MM.1S (cell line): ENCODE measurements around the gene RCOR1.

Source experiments
- DNase-seq: peaks from one replicate; pipeline ENCODE4 v3.0.0-alpha.2; 2015
- H2AFZ ChIP-seq: fragments of 300-600 bp; sonication (generic); 2 replicates; pipeline ENCODE4 v1.6.0; 2016; ENCODE audit warnings: antibody characterized with exemption, low read length
- H3F3A ChIP-seq: fragments of 300-600 bp; sonication (generic); 2 replicates; pipeline ENCODE4 v1.6.1; 2016; ENCODE audit warnings: mild to moderate bottlenecking, antibody characterized with exemption, low read length, moderate library complexity, mixed read lengths; ENCODE audit not compliant: insufficient read depth
- H3K27ac ChIP-seq: fragments of 300-600 bp; sonication (generic); 2 replicates; pipeline ENCODE4 v1.5.1; 2016; ENCODE audit warnings: mild to moderate bottlenecking, low read length
- H3K27me3 ChIP-seq: fragments of 300-600 bp; sonication (generic); replicated peaks from 2 replicates; pipeline ENCODE4 v1.6.0; 2016; ENCODE audit warnings: low read length; ENCODE audit not compliant: insufficient read depth
- H3K36me3 ChIP-seq: fragments of 300-600 bp; sonication (generic); replicated peaks from 2 replicates; pipeline ENCODE4 v1.6.1; 2016; ENCODE audit warnings: mild to moderate bottlenecking, low read length, mixed read lengths; ENCODE audit not compliant: insufficient read depth
- H3K4me1 ChIP-seq: fragments of 300-600 bp; sonication (generic); 2 replicates; pipeline ENCODE4 v1.6.1; 2016; ENCODE audit warnings: low read length, mixed read lengths
- H3K4me2 ChIP-seq: fragments of 300-600 bp; sonication (generic); 2 replicates; pipeline ENCODE4 v1.6.0; 2016; ENCODE audit warnings: low read depth, low read length
- H3K4me3 ChIP-seq: fragments of 300-600 bp; sonication (generic); 2 replicates; pipeline ENCODE4 v1.5.1; 2016; ENCODE audit warnings: low read length, mixed read lengths
- H3K79me2 ChIP-seq: fragments of 300-600 bp; sonication (generic); 2 replicates; pipeline ENCODE4 v1.6.1; 2016; ENCODE audit warnings: mixed run types, low read length, mixed read lengths
- H3K9ac ChIP-seq: fragments of 300-600 bp; sonication (generic); 2 replicates; pipeline ENCODE4 v1.6.1; 2016; ENCODE audit warnings: low read length, mixed read lengths
- H3K9me2 ChIP-seq: fragments of 300-600 bp; sonication (generic); replicated peaks from 2 replicates; pipeline ENCODE4 v1.6.1; 2016; ENCODE audit warnings: mild to moderate bottlenecking, low read length, mixed read lengths; ENCODE audit not compliant: insufficient read depth
- H3K9me3 ChIP-seq: fragments of 300-600 bp; sonication (generic); replicated peaks from 2 replicates; pipeline ENCODE4 v1.6.1; 2016; ENCODE audit warnings: mild to moderate bottlenecking, low read length, mixed read lengths; ENCODE audit not compliant: insufficient read depth
- H4K20me1 ChIP-seq: fragments of 300-600 bp; sonication (generic); 2 replicates; pipeline ENCODE4 v1.6.1; 2016; ENCODE audit warnings: mild to moderate bottlenecking, low read length, moderate library complexity, mixed read lengths; ENCODE audit not compliant: insufficient read depth
- EZH2 ChIP-seq: fragments of 300-600 bp; sonication (generic); optimal IDR thresholded peaks from 2 replicates; pipeline ENCODE3; 2017; ENCODE audit warnings: low read depth, mild to moderate bottlenecking, antibody characterized with exemption, low read length, mixed read lengths
- EZH2phosphoT487 ChIP-seq: fragments of 300-600 bp; sonication (generic); IDR thresholded peaks from 2 replicates; pipeline ENCODE4 v1.6.1; 2018; ENCODE audit warnings: antibody characterized with exemption, low read length
- TF ChIP-seq, protein P1 (sequence below): fragments of 300-600 bp; sonication (generic); IDR thresholded peaks from 2 replicates; pipeline ENCODE4 v1.5.1; 2016; ENCODE audit warnings: antibody characterized with exemption, low read length, mixed read lengths

The RCOR1 gene

GRCh38 chr14:102661614-102662013 lies 69.2 kb downstream of the RCOR1 start:
- Histone ChIP-seq H4K20me1 (no peaks in the 10 kb centered on the region), H3K4me3 (no peak overlapping the region), H3K4me1 (no peaks in the 10 kb centered on the region), H3K27me3 (no peaks in the 10 kb centered on the region), H3K9me2 (no peaks in the 10 kb centered on the region), H3K36me3 (no peaks in the 10 kb centered on the region), H3F3A (no peaks in the 10 kb centered on the region), H2AFZ (no peak overlapping the region), H3K9me3 (no peaks in the 10 kb centered on the region), H3K27ac (no peak overlapping the region), H3K4me2 (no peak overlapping the region), H3K9ac (no peak overlapping the region), H3K79me2 (peaks cover 21% of the 10 kb centered on the region)
- no peak for DNase-seq
- TF ChIP-seq EZH2 (no peak), EZH2phosphoT487 (no peak)
- TF ChIP-seq, protein P1, sequence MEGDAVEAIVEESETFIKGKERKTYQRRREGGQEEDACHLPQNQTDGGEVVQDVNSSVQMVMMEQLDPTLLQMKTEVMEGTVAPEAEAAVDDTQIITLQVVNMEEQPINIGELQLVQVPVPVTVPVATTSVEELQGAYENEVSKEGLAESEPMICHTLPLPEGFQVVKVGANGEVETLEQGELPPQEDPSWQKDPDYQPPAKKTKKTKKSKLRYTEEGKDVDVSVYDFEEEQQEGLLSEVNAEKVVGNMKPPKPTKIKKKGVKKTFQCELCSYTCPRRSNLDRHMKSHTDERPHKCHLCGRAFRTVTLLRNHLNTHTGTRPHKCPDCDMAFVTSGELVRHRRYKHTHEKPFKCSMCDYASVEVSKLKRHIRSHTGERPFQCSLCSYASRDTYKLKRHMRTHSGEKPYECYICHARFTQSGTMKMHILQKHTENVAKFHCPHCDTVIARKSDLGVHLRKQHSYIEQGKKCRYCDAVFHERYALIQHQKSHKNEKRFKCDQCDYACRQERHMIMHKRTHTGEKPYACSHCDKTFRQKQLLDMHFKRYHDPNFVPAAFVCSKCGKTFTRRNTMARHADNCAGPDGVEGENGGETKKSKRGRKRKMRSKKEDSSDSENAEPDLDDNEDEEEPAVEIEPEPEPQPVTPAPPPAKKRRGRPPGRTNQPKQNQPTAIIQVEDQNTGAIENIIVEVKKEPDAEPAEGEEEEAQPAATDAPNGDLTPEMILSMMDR: no peak

DNA sequence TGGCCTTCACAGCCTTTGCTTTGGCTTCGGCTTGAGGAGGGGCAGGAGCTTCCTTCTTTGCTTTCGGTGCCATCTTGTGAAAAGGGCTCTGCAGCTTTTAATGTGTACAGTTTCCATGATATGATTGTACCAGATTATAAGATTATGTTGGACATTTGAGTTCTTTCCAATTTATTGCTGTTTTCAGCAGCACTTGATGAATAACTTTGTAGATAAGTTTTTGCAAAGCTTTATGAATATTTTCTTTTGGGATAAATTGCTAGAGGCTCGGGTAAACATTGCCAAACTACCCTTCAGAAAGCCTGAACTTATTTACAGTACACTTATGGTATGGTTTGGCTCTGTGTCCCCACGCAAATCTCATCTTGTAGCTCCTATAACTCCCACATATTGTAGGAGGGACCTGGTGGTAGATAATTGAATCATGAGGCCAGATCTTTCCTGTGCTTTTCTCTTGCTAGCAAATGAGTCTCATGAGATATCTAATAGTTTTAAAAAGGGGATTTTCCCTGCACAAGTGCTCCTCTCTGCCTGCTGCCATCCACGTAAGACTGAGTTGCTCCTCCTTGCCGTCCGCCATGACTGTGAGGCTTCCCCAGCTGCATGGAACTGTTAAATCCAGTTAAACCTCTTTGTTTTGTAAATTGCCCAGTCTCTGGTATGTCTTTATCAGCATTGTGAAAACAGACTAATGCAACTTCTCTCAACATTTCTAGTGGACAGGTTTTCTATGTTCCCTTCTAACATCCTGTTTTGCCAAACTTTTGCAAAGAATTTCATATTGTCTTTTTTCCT lies 70.4 kb downstream of the RCOR1 start:
- Histone ChIP-seq H3K4me1 (no peaks in the 10 kb centered on the region), H2AFZ (no peak overlapping the region), H3K27me3 (no peaks in the 10 kb centered on the region), H3K27ac (no peak overlapping the region), H3F3A (no peaks in the 10 kb centered on the region), H3K36me3 (no peaks in the 10 kb centered on the region), H3K9me2 (no peaks in the 10 kb centered on the region), H4K20me1 (no peaks in the 10 kb centered on the region), H3K9me3 (no peaks in the 10 kb centered on the region), H3K4me2 (no peak overlapping the region), H3K79me2 (peaks cover 15% of the 10 kb centered on the region), H3K4me3 (no peak overlapping the region), H3K9ac (no peak overlapping the region)
- no peak for TF ChIP-seq EZH2
- no peak for TF ChIP-seq EZH2phosphoT487
- TF ChIP-seq, protein P1: no peak
- DNase-seq: no peak

DNA sequence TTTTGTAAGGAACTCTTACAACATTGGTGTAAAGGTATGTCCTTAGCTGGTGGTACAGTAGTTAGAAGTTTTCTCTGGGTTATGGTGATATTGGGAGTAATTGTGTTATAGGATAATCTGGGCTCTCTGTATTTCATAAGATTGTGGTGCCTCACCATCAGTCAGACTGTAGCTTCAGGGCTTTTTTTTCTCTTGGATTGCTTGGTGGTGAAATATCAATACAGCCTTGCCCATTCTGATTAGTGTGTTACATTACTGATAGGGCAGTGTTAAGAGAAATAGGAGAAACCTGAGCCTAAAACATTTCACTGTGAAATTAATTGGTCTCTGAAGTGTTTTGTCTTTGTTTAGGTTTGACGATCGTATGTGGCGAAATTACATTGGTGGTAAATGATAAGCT lies 71.0 kb downstream of the RCOR1 start:
- Histone ChIP-seq H3K79me2 (peaks cover 14% of the 10 kb centered on the region), H3K4me3 (no peak overlapping the region), H3K9ac (no peak overlapping the region), H3K27me3 (no peaks in the 10 kb centered on the region), H3K27ac (no peak overlapping the region), H4K20me1 (no peaks in the 10 kb centered on the region), H3K4me1 (no peaks in the 10 kb centered on the region), H3K4me2 (no peak overlapping the region), H2AFZ (no peak overlapping the region), H3K36me3 (no peaks in the 10 kb centered on the region), H3F3A (no peaks in the 10 kb centered on the region), H3K9me2 (no peaks in the 10 kb centered on the region), H3K9me3 (no peaks in the 10 kb centered on the region)
- no peak for DNase-seq
- TF ChIP-seq EZH2 (no peak), EZH2phosphoT487 (no peak)
- TF ChIP-seq, protein P1: no peak
